Keratinocyte (primary cell): ENCODE results near the gene ZMYND8.

Source experiments
- CTCF ChIP-seq, 3 experiments: IDR thresholded peaks in 1 of 3; conservative IDR thresholded peaks in 1 of 3; optimal IDR thresholded peaks in 1 of 3; 2 replicates in 2 of 3; 3 replicates in 1 of 3; pipeline versions ENCODE3 to v1.5.1; 2011; ENCODE audit warnings: low read length in 3 of 3, mild to moderate bottlenecking in 3 of 3, moderate library complexity in 2 of 3, control low read depth in 1 of 3, inconsistent platforms in 1 of 3; ENCODE audit not compliant: insufficient read depth in 2 of 3; ENCODE audit errors: extremely low read depth in 1 of 3
- EZH2 ChIP-seq: IDR thresholded peaks from one replicate; pipeline ENCODE4 v1.6.1; 2012; ENCODE audit warnings: inconsistent platforms, mild to moderate bottlenecking, low read length, moderate library complexity

DNA sequence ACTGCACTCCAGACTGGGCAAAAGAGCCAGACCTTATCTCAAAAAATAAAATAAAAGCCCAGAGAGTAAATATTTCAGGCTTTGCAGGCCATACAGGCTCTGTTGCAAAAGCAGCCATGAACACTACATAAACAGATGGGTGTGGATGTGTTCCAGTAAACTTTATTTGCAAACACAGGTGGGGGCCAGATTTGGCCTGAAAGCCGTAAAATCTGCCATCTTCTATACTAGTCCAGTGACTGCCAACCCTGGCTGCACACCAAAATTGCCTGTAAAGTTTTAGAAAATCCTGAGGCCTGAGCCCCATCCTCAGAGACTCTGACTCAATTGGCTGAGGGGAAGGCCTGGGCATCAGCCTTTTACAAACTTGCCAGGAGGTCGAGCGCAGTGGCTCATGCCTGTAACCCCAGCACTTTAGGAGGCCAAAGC is 103.6 kb downstream of the ZMYND8 start:
- TF ChIP-seq CTCF (optimal IDR thresholded peaks at IDR 0.05 in 1 of 3, IDR thresholded peaks at IDR 0.05 in 1 of 3, conservative IDR thresholded peaks at IDR 0.05 in 1 of 3; ENCODE audit: extremely low read depth in 1 of 3, insufficient read depth in 2 of 3, low read length in 3 of 3), result no peak
- no peak for TF ChIP-seq EZH2
